CD14-positive monocyte (primary cell): ENCODE data around the gene ATP1A2. TPM values are rescaled to one million over a fixed set of nuclear protein-coding genes. Genes with fewer than 3 reads are reported as not detected.

ENCODE experiments used
- DNase-seq, 3 donors: peaks; one replicate each; pipeline ENCODE4 v3.0.0-alpha.2; 2011 to 2022
- H2AFZ ChIP-seq: 2 replicates; pipeline ENCODE4 v1.6.0; 2012; ENCODE audit warnings: mild to moderate bottlenecking, low read depth, low read length, inconsistent platforms; ENCODE audit not compliant: insufficient read depth, poor library complexity, severe bottlenecking
- H3K27ac ChIP-seq, 2 donors: 1 replicate in 1 of 2; 2 replicates in 1 of 2; pipeline ENCODE4 v1.5.1; 2012 to 2013; ENCODE audit warnings: low read length in 2 of 2, control low read depth in 1 of 2, inconsistent platforms in 1 of 2, low read depth in 1 of 2, mild to moderate bottlenecking in 1 of 2
- H3K27me3 ChIP-seq, 2 donors: one replicate each; pipeline versions ENCODE4 v1.6.0 to v1.6.1; 2011 to 2013; ENCODE audit warnings: low read length in 2 of 2; ENCODE audit not compliant: control insufficient read depth in 2 of 2, insufficient read depth in 2 of 2
- H3K36me3 ChIP-seq, 2 donors: replicated peaks in 1 of 2; 1 replicate in 1 of 2; 2 replicates in 1 of 2; pipeline versions ENCODE4 v1.5.1 to v1.6.1; 2012 to 2013; ENCODE audit warnings: low read length in 2 of 2, control low read depth in 1 of 2, inconsistent platforms in 1 of 2, mild to moderate bottlenecking in 1 of 2; ENCODE audit not compliant: insufficient read depth in 2 of 2, control insufficient read depth in 1 of 2
- H3K4me1 ChIP-seq, 2 donors: 1 replicate in 1 of 2; 2 replicates in 1 of 2; pipeline versions ENCODE4 v1.5.1 to v1.6.1; 2012 to 2013; ENCODE audit warnings: low read length in 2 of 2, control low read depth in 1 of 2, inconsistent platforms in 1 of 2, mild to moderate bottlenecking in 1 of 2, moderate library complexity in 1 of 2; ENCODE audit not compliant: insufficient read depth in 2 of 2, control insufficient read depth in 1 of 2
- H3K4me2 ChIP-seq: replicated peaks from 2 replicates; pipeline ENCODE3; 2012; ENCODE audit warnings: low read length, moderate library complexity, mild to moderate bottlenecking; ENCODE audit not compliant: poor library complexity, severe bottlenecking; ENCODE audit errors: extremely low read depth
- H3K4me3 ChIP-seq, 3 experiments: fragments of 200-600 bp in 1 of 3; sonication (generic) in 1 of 3; replicated peaks in 1 of 3; 1 replicate in 2 of 3; 2 replicates in 1 of 3; pipeline ENCODE4 v1.5.1; 2011 to 2013; ENCODE audit warnings: low read length in 3 of 3, mild to moderate bottlenecking in 3 of 3, control low read depth in 2 of 3, low read depth in 2 of 3, inconsistent platforms in 1 of 3, moderate library complexity in 1 of 3
- H3K79me2 ChIP-seq: 2 replicates; pipeline ENCODE4 v1.6.0; 2012; ENCODE audit warnings: mild to moderate bottlenecking, control low read depth, inconsistent platforms, low read length, moderate library complexity; ENCODE audit not compliant: insufficient read depth
- H3K9ac ChIP-seq: 2 replicates; pipeline ENCODE4 v1.6.0; 2017; ENCODE audit warnings: low read length, mild to moderate bottlenecking; ENCODE audit not compliant: insufficient read depth, poor library complexity, severe bottlenecking
- H3K9me3 ChIP-seq, 2 donors: replicated peaks in 1 of 2; 1 replicate in 1 of 2; 2 replicates in 1 of 2; pipeline versions ENCODE4 v1.5.1 to v1.6.1; 2012 to 2013; ENCODE audit warnings: low read length in 2 of 2, control low read depth in 1 of 2; ENCODE audit not compliant: control insufficient read depth in 1 of 2, insufficient read depth in 1 of 2
- H4K20me1 ChIP-seq: 2 replicates; pipeline ENCODE4 v1.6.0; 2012; ENCODE audit warnings: mild to moderate bottlenecking, low read length, control low read depth, moderate library complexity; ENCODE audit not compliant: insufficient read depth
- H3K27ac Mint-ChIP-seq, 7 donors: one replicate each; pipeline ENCODE4 v1.8.0; 2020; ENCODE audit warnings: mild to moderate bottlenecking in 7 of 7, mixed read lengths in 7 of 7, moderate library complexity in 6 of 7, inconsistent platforms in 2 of 7
- H3K27me3 Mint-ChIP-seq, 3 donors: one replicate each; pipeline ENCODE4 v1.8.0; 2021 to 2022; ENCODE audit warnings: low read depth in 3 of 3, mild to moderate bottlenecking in 3 of 3, mixed read lengths in 3 of 3, moderate library complexity in 3 of 3, inconsistent platforms in 1 of 3
- H3K36me3 Mint-ChIP-seq, 2 donors: one replicate each; pipeline ENCODE4 v1.8.0; 2020; ENCODE audit warnings: mixed read lengths in 2 of 2, inconsistent platforms in 1 of 2, mild to moderate bottlenecking in 1 of 2
- H3K4me1 Mint-ChIP-seq: one replicate; pipeline ENCODE4 v1.8.0; 2020; ENCODE audit warnings: mild to moderate bottlenecking, mixed read lengths
- H3K4me3 Mint-ChIP-seq, 2 donors: one replicate each; pipeline ENCODE4 v1.8.0; 2020; ENCODE audit warnings: mild to moderate bottlenecking in 2 of 2, mixed read lengths in 2 of 2, moderate library complexity in 1 of 2
- H3K9me3 Mint-ChIP-seq, 7 donors: one replicate each; pipeline ENCODE4 v1.8.0; 2020 to 2022; ENCODE audit warnings: mixed read lengths in 7 of 7, mild to moderate bottlenecking in 6 of 7, moderate library complexity in 6 of 7, inconsistent platforms in 2 of 7
- WGBS: methylation state at CpG from one replicate; pipeline ENCODE4 v1.1.5; 2013; ENCODE audit warnings: missing lambda C conversion rate; ENCODE audit not compliant: insufficient coverage; 5-methylcytosine and 5-hydroxymethylcytosine counted together
- intact Hi-C, 2 donors: fragments of 100-400 bp; cut with micrococcal nuclease; formaldehyde crosslinking; loops; one replicate each; pipeline versions ENCODE4 v1.15.0 to v1.15.1; 2023
- polyA plus RNA-seq, 3 donors: library from polyadenylated mRNA; depleted of rRNA in 1 of 3; unstranded in 2 of 3; stranded (reverse) in 1 of 3; fragments of 300-500 nt in 2 of 3; fragments of >200 nt in 1 of 3; fragmentation: Illumina TruSeq in 2 of 3; gene quantifications; 1 replicate in 2 of 3; 2 replicates in 1 of 3; pipeline ENCODE4 v1.2.3, GENCODE V29; 2012 to 2021
- TF ChIP-seq, protein P1 (sequence below): fragments of 200-600 bp; IDR thresholded peaks from one replicate; pipeline ENCODE4 v1.8.0; 2022; ENCODE audit warnings: antibody characterized with exemption, mild to moderate bottlenecking

ATP1A2 gene
- polyA plus RNA-seq, 3 donors, result 0.03 TPM; not detected in 2

DNA sequence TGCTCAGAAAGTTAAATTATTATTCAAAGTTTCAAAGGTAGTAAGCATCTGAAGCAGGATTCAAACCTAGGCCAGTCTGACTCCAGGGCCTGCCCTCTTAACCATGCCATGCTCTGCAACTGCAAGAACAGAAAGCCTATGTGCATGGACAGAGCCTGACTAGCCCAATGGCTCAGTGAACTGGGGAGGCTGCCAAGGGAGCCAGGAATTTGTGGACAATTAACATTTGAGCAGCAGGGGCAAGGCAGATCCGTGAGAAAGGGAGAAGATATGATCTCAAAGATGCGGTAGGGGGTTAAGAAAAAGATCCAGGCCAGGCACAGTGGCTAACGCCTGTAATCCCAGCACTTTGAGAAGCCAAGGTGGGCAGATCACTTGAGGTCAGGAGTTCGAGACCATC lies 29.4 kb downstream of the ATP1A2 start:
- TF ChIP-seq, protein P1, sequence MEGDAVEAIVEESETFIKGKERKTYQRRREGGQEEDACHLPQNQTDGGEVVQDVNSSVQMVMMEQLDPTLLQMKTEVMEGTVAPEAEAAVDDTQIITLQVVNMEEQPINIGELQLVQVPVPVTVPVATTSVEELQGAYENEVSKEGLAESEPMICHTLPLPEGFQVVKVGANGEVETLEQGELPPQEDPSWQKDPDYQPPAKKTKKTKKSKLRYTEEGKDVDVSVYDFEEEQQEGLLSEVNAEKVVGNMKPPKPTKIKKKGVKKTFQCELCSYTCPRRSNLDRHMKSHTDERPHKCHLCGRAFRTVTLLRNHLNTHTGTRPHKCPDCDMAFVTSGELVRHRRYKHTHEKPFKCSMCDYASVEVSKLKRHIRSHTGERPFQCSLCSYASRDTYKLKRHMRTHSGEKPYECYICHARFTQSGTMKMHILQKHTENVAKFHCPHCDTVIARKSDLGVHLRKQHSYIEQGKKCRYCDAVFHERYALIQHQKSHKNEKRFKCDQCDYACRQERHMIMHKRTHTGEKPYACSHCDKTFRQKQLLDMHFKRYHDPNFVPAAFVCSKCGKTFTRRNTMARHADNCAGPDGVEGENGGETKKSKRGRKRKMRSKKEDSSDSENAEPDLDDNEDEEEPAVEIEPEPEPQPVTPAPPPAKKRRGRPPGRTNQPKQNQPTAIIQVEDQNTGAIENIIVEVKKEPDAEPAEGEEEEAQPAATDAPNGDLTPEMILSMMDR, result no peak
- Mint-ChIP-seq H3K9me3 (peaks cover 0 to 5% (median 0%) of the 10 kb centered on the region in 7 donors), H3K4me1 (peaks cover 39% of the 10 kb centered on the region), H3K4me3 (peak overlapping the region in 1 of 2 donors; percentile 1), H3K36me3 (peaks cover 0 to 2% of the 10 kb centered on the region in 2 donors), H3K27me3 (peaks cover 2 to 5% (median 3%) of the 10 kb centered on the region in 3 donors), H3K27ac (no peak overlapping the region)
- no peaks in the 10 kb centered on the region for H3K36me3 ChIP-seq
- H3K4me3 ChIP-seq, result no peak overlapping the region
- intact Hi-C loops, result no loop called here
- no peaks in the 10 kb centered on the region for H3K79me2 ChIP-seq
- DNase-seq, result no peak
- peaks cover 28 to 47% of the 10 kb centered on the region in 2 donors for H3K4me1 ChIP-seq
- H3K27ac ChIP-seq, result no peak overlapping the region
- H3K4me2 ChIP-seq, result no peak overlapping the region
- no peak overlapping the region for H2AFZ ChIP-seq
- WGBS, result 94% methylated on average over 2 of the region's 4 CpGs
- no peaks in the 10 kb centered on the region for H4K20me1 ChIP-seq
- H3K9me3 ChIP-seq, result no peaks in the 10 kb centered on the region
- H3K27me3 ChIP-seq, result no peaks in the 10 kb centered on the region
- no peak overlapping the region for H3K9ac ChIP-seq

DNA sequence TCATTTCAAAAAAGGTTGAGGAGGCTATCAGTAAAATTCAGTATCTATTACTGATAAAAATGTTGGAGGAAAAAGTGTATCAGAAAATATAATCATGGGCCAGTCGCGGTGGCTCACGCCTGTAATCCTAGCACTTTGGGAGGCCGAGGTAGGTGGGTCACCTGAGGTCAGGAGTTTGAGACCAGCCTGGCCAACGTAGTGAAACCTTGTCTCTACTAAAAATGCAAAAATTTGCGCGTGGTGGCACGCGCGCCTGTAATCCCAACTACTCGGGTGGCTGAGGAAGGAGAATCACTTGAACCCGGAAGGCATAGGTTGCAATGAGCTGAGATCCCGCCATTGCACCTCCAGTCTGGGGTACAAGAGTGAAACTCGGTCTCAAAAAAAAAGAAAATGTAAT lies 30.5 kb downstream of the ATP1A2 start:
- no peak overlapping the region for H3K27ac ChIP-seq
- no peak overlapping the region for H3K4me3 Mint-ChIP-seq
- peaks cover 0 to 5% (median 0%) of the 10 kb centered on the region in 7 donors for H3K9me3 Mint-ChIP-seq
- H4K20me1 ChIP-seq, result no peaks in the 10 kb centered on the region
- WGBS, result 97% methylated on average over 10 of the region's 14 CpGs
- no peak overlapping the region for H2AFZ ChIP-seq
- H3K9ac ChIP-seq, result no peak overlapping the region
- no peak overlapping the region for H3K4me3 ChIP-seq
- no peaks in the 10 kb centered on the region for H3K36me3 ChIP-seq
- peaks cover under 1 to 7% (median 2%) of the 10 kb centered on the region in 3 donors for H3K27me3 Mint-ChIP-seq
- DNase-seq, result no peak
- H3K27me3 ChIP-seq, result no peaks in the 10 kb centered on the region
- H3K27ac Mint-ChIP-seq, result no peak overlapping the region
- H3K4me1 Mint-ChIP-seq, result peaks cover 38% of the 10 kb centered on the region
- TF ChIP-seq, protein P1, result no peak
- H3K4me2 ChIP-seq, result no peak overlapping the region
- H3K36me3 Mint-ChIP-seq, result peaks cover 0 to 2% of the 10 kb centered on the region in 2 donors
- no peaks in the 10 kb centered on the region for H3K9me3 ChIP-seq
- H3K79me2 ChIP-seq, result no peaks in the 10 kb centered on the region
- intact Hi-C loops, result no loop called here
- H3K4me1 ChIP-seq, result peaks cover 28 to 46% of the 10 kb centered on the region in 2 donors
